ENCODE data around the gene DOCK9. TPM values are rescaled to one million over a fixed set of nuclear protein-coding genes. Genes with fewer than 3 reads are reported as not detected.

The DOCK9 gene
- total RNA-seq, 1 experiment from 2014 or later: 31.7 TPM

- H2AFZ ChIP-seq (ENCODE audit: low read length): no peak overlapping the region
- CTCF ChIA-PET: no interaction called here
- H3K9me3 ChIP-seq (ENCODE audit: low read length): no peaks in the 10 kb centered on the region
- no peaks in the 10 kb centered on the region; the same call in 1 of the 2 replicates for H3K36me3 ChIP-seq (ENCODE audit: low read depth, low read length)
- no peak overlapping the region for H3K9ac ChIP-seq (ENCODE audit: low read length)
- H3K4me3 ChIP-seq (ENCODE audit: low read length): no peak overlapping the region
- H3K4me2 ChIP-seq (ENCODE audit: low read length): no peak overlapping the region
- no peak overlapping the region for H3K27ac ChIP-seq (ENCODE audit: low read length)
- BruUV-seq (replicated peaks): no TSS peak
- ATAC-seq: no peak
- intact Hi-C loops (cut with micrococcal nuclease): no loop called here
- POLR2A ChIA-PET (ENCODE audit: unreplicated experiment): no interaction called here
- H3K4me1 ChIP-seq (ENCODE audit: insufficient read depth, low read length): no peaks in the 10 kb centered on the region
- no peaks in the 10 kb centered on the region for H3F3A ChIP-seq (ENCODE audit: low read length, unreplicated experiment)
- no peaks in the 10 kb centered on the region for H3K27me3 ChIP-seq (ENCODE audit: low read length)
- no peaks in the 10 kb centered on the region for H4K20me1 ChIP-seq (ENCODE audit: low read length)
- no peaks in the 10 kb centered on the region for H3K9me2 ChIP-seq (replicated peaks; ENCODE audit: low read length)
- no peak for DNase-seq
- no peaks in the 10 kb centered on the region for H3K79me2 ChIP-seq (ENCODE audit: low read length)
- TF ChIP-seq EZH2 (IDR thresholded peaks at IDR 0.05; ENCODE audit: low read length, unreplicated experiment) (no peak), CTCF (conservative IDR thresholded peaks at IDR 0.05; ENCODE audit: low read depth, low read length) (no peak), EZH2phosphoT487 (IDR thresholded peaks at IDR 0.05; ENCODE audit: borderline replicate concordance, low read length) (no peak)
These were observed 184.9 kb downstream of the DOCK9 start for GRCh38 chr13:98792785-98793495.

DNA sequence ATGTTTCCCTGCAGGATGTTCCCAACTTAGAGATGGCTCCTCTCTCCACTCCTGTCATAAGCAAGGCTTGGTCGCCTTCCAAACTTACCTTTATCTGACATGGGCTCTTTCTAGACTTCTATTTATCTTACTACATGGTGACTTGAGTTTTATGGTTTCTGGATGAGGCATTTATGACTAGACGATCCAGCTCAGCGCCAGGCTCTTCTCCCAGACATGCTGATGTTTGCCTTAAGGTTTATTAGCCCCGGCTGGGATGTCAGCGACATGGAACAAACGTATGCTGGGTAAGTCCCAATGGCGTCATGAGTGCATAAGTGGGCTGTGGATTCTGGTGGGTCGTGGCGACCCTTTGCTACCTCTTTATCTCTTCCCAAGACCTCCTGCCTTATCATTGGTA lies 185.5 kb downstream of the DOCK9 start:
- H3K9me3 ChIP-seq (ENCODE audit: low read length): no peaks in the 10 kb centered on the region
- no peaks in the 10 kb centered on the region for H3K4me1 ChIP-seq (ENCODE audit: insufficient read depth, low read length)
- intact Hi-C loops (cut with micrococcal nuclease): no loop called here
- H4K20me1 ChIP-seq (ENCODE audit: low read length): no peaks in the 10 kb centered on the region
- H3K27ac ChIP-seq (ENCODE audit: low read length): no peak overlapping the region
- no peak overlapping the region for H3K4me3 ChIP-seq (ENCODE audit: low read length)
- no peak for TF ChIP-seq EZH2phosphoT487 (IDR thresholded peaks at IDR 0.05; ENCODE audit: borderline replicate concordance, low read length)
- H3K4me2 ChIP-seq (ENCODE audit: low read length): no peak overlapping the region
- H3K27me3 ChIP-seq (ENCODE audit: low read length): no peaks in the 10 kb centered on the region
- no TSS peak for BruUV-seq (replicated peaks)
- no peak overlapping the region for H3K9ac ChIP-seq (ENCODE audit: low read length)
- no peaks in the 10 kb centered on the region; the same call in 1 of the 2 replicates for H3K36me3 ChIP-seq (ENCODE audit: low read depth, low read length)
- no peaks in the 10 kb centered on the region for H3K9me2 ChIP-seq (replicated peaks; ENCODE audit: low read length)
- ChIA-PET CTCF (no interaction called here), POLR2A (ENCODE audit: unreplicated experiment) (no interaction called here)
- DNase-seq (peak; percentile 12), ATAC-seq (no peak)
- no peak overlapping the region for H2AFZ ChIP-seq (ENCODE audit: low read length)
- no peaks in the 10 kb centered on the region for H3K79me2 ChIP-seq (ENCODE audit: low read length)
- no peaks in the 10 kb centered on the region for H3F3A ChIP-seq (ENCODE audit: low read length, unreplicated experiment)

DNA sequence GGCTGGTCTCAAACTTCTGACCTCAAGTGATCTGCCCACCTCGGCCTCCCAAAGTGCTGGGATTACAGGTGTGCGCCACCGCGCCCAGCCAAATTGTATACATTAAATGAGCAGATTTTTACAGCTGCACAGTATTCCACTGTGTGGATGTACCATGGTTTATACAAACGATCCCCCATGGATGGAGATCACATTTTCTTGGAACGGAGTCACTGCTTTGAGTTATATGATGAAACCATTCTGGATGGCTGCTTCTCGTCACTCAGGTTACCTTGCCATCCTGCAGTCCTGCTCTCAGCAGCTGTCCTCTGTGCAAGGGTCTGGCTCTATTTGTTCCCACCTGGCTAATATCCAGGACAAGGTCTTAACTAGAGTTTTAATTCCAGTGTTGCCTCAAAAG lies 186.3 kb downstream of the DOCK9 start:
- Histone ChIP-seq H3K4me1 (ENCODE audit: insufficient read depth, low read length) (no peaks in the 10 kb centered on the region), H3K79me2 (ENCODE audit: low read length) (no peaks in the 10 kb centered on the region), H3K9me3 (ENCODE audit: low read length) (no peaks in the 10 kb centered on the region), H3K4me3 (ENCODE audit: low read length) (no peak overlapping the region), H4K20me1 (ENCODE audit: low read length) (no peaks in the 10 kb centered on the region), H3K36me3 (ENCODE audit: low read depth, low read length) (no peaks in the 10 kb centered on the region; the same call in 1 of the 2 replicates), H3F3A (ENCODE audit: low read length, unreplicated experiment) (no peaks in the 10 kb centered on the region), H3K4me2 (ENCODE audit: low read length) (no peak overlapping the region), H3K27me3 (ENCODE audit: low read length) (no peaks in the 10 kb centered on the region), H2AFZ (ENCODE audit: low read length) (no peak overlapping the region), H3K9me2 (replicated peaks; ENCODE audit: low read length) (no peaks in the 10 kb centered on the region), H3K9ac (ENCODE audit: low read length) (no peak overlapping the region), H3K27ac (ENCODE audit: low read length) (no peak overlapping the region)
- TF ChIP-seq EZH2 (IDR thresholded peaks at IDR 0.05; ENCODE audit: low read length, unreplicated experiment) (no peak), EZH2phosphoT487 (IDR thresholded peaks at IDR 0.05; ENCODE audit: borderline replicate concordance, low read length) (no peak), CTCF (conservative IDR thresholded peaks at IDR 0.05; ENCODE audit: low read depth, low read length) (no peak)
- ChIA-PET POLR2A (ENCODE audit: unreplicated experiment) (no interaction called here), CTCF (no interaction called here)
- ATAC-seq (no peak), DNase-seq (no peak)
- intact Hi-C loops (cut with micrococcal nuclease): no loop called here
- BruUV-seq (replicated peaks): no TSS peak
